Common myeloid progenitor, CD34-positive (primary cell): ENCODE measurements around the gene NELFB.
"Not testable (repeated sequence)": the region's sequence is repeated elsewhere in the genome, so short reads cannot be mapped to it uniquely, and the experiment has no call there.

ENCODE experiments used
- CTCF ChIA-PET: fragments of 350-600 bp; sonication (Branson Sonifier 250); formaldehyde crosslinking; loops from one replicate; lab custom pipeline; 2021; ENCODE audit warnings: antibody characterized with exemption; lab: Charles Lee
- POLR2A ChIA-PET: fragments of 350-600 bp; sonication (Branson Sonifier 250); formaldehyde crosslinking; loops from one replicate; lab custom pipeline; 2021; ENCODE audit warnings: antibody characterized with exemption; lab: Charles Lee
- DNase-seq, 3 donors: peaks; one replicate each; pipeline versions ENCODE4 v3.0.0 to v3.0.0-alpha.2; 2013
- H3K27ac ChIP-seq, 2 experiments: 1 replicate in 1 of 2; 2 replicates in 1 of 2; pipeline ENCODE4 v1.7.0; 2013; ENCODE audit warnings: inconsistent platforms in 2 of 2, low read length in 2 of 2, mild to moderate bottlenecking in 2 of 2, low read depth in 1 of 2, moderate library complexity in 1 of 2; ENCODE audit not compliant: severe bottlenecking in 2 of 2, insufficient read depth in 1 of 2, poor library complexity in 1 of 2
- H3K27me3 ChIP-seq, 5 experiments: replicated peaks in 2 of 5; 1 replicate in 3 of 5; 2 replicates in 2 of 5; pipeline versions ENCODE4 v1.6.1 to v1.7.0; 2013; ENCODE audit warnings: low read length in 4 of 5, mild to moderate bottlenecking in 2 of 5, moderate library complexity in 2 of 5, inconsistent platforms in 1 of 5; ENCODE audit not compliant: insufficient read depth in 5 of 5, control insufficient read depth in 4 of 5
- H3K36me3 ChIP-seq, 4 experiments: 1 replicate in 2 of 4; 2 replicates in 2 of 4; pipeline versions ENCODE4 v1.6.1 to v1.7.0; 2013; ENCODE audit warnings: low read length in 3 of 4, control low read depth in 1 of 4, mild to moderate bottlenecking in 1 of 4; ENCODE audit not compliant: control insufficient read depth in 4 of 4, insufficient read depth in 4 of 4
- H3K4me1 ChIP-seq, 4 experiments: 1 replicate in 3 of 4; 2 replicates in 1 of 4; pipeline versions ENCODE4 v1.6.1 to v1.7.1; 2013; ENCODE audit warnings: low read length in 3 of 4, mild to moderate bottlenecking in 3 of 4, control low read depth in 1 of 4, inconsistent platforms in 1 of 4, moderate library complexity in 1 of 4; ENCODE audit not compliant: control insufficient read depth in 4 of 4, insufficient read depth in 4 of 4; ENCODE audit errors: control extremely low read depth in 1 of 4
- H3K4me3 ChIP-seq, 7 experiments: 1 replicate in 4 of 7; 2 replicates in 3 of 7; pipeline versions ENCODE4 v1.5.1 to v1.7.0; 2013; ENCODE audit warnings: mild to moderate bottlenecking in 7 of 7, low read length in 6 of 7, moderate library complexity in 6 of 7, inconsistent platforms in 2 of 7, low read depth in 2 of 7, control low read depth in 1 of 7; ENCODE audit not compliant: insufficient read depth in 4 of 7, control insufficient read depth in 1 of 7; ENCODE audit errors: extremely low read depth in 1 of 7
- H3K9me3 ChIP-seq, 5 experiments: 1 replicate in 4 of 5; 2 replicates in 1 of 5; pipeline versions ENCODE4 v1.6.1 to v1.7.1; 2013; ENCODE audit warnings: low read length in 4 of 5, mild to moderate bottlenecking in 2 of 5, inconsistent platforms in 1 of 5, low read depth in 1 of 5, moderate library complexity in 1 of 5; ENCODE audit not compliant: control insufficient read depth in 4 of 5, insufficient read depth in 2 of 5; ENCODE audit errors: control extremely low read depth in 1 of 5
- WGBS: methylation state at CpG from one replicate; pipeline ENCODE4 v1.1.5; 2013; ENCODE audit not compliant: insufficient coverage; 5-methylcytosine and 5-hydroxymethylcytosine counted together

Gene NELFB

DNA sequence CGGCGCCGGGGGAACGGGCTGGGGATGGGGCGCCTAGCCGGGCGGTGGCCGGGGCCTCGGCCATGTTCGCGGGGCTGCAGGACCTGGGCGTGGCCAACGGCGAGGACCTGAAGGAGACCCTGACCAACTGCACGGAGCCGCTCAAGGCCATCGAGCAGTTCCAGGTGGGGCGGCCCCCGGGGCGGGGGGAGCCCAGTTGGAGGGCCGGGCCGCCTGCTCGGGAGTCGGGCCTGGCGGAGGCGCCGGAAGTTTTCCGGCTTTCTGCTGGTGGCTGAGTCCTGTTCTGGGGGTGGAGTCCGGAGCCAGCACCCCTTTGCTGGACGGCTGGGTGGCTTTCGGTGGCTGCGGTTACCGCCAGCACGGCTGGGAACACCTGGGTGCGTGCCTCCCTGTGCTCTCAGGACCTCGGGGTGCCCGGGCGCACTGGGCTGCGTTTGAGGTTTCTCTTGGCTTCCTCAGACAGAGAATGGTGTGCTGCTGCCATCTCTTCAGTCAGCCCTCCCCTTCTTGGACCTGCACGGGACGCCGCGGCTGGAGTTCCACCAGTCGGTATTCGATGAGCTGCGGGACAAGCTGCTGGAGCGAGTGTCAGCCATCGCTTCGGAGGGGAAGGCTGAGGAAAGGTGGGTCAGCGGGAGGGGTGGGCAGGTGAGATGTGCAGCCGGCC lies 454 bp downstream of the NELFB start:
- Histone ChIP-seq H3K4me3 (peak overlapping the region; percentile 72 to 94 (median 88)), H3K36me3 (peaks cover 3 to 17% (median 14%) of the 10 kb centered on the region in 4 experiments), H3K9me3 (no peaks in the 10 kb centered on the region), H3K4me1 (peaks cover 0 to 27% (median 25%) of the 10 kb centered on the region in 4 experiments), H3K27me3 (no peaks in the 10 kb centered on the region), H3K27ac (peak overlapping the region; percentile 15 to 76)
- 2% methylated on average over 43 of the region's 51 CpGs for WGBS
- POLR2A ChIA-PET = interaction anchor here (1.8 to 2.7 kb wide), 3 partner anchors 11 to 15 kb away, joined by 6 to 14 read pairs (median 8); partner anchors contain the start of gene TUBB4B
- peak in 1 of 3 donors; percentile 40 for DNase-seq
- CTCF ChIA-PET = interaction anchor here (1.1 to 3.1 kb wide), 6 partner anchors 11 to 28 kb away, joined by 3 to 12 read pairs (median 6); partner anchors contain the start of gene RNF224

GRCh38 chr9:137256362-137256761 lies 1.2 kb downstream of the NELFB start:
- no peaks in the 10 kb centered on the region for H3K27me3 ChIP-seq
- WGBS = 91% methylated on average over 15 of the region's 15 CpGs
- peaks cover 0 to 27% (median 25%) of the 10 kb centered on the region in 4 experiments for H3K4me1 ChIP-seq
- DNase-seq = no peak
- ChIA-PET CTCF (interaction anchor here (0.8 to 3.1 kb wide), 6 partner anchors 10 to 29 kb away, joined by 3 to 12 read pairs (median 4); partner anchors contain the start of gene RNF224), POLR2A (interaction anchor here (0.9 to 1.8 kb wide), 2 partner anchors 14 to 15 kb away, joined by 4 to 6 read pairs; partner anchors contain the start of gene TUBB4B)
- H3K9me3 ChIP-seq = no peaks in the 10 kb centered on the region
- H3K36me3 ChIP-seq = peaks cover 3 to 17% (median 14%) of the 10 kb centered on the region in 4 experiments
- H3K4me3 ChIP-seq = peak overlapping the region in 6 of 7 experiments; percentile 72 to 94 (median 89)
- peak overlapping the region in 1 of 2 experiments; percentile 76 for H3K27ac ChIP-seq

- no peak overlapping the region for H3K27ac ChIP-seq
- ChIA-PET CTCF (interaction anchor here (0.8 to 3.1 kb wide), 6 partner anchors 10 to 29 kb away, joined by 3 to 12 read pairs (median 4); partner anchors contain the start of gene RNF224), POLR2A (interaction anchor here (0.9 kb wide), 1 partner anchor 16 kb away, joined by 4 read pairs; the partner anchor contains the start of gene TUBB4B)
- DNase-seq = no peak
- H3K9me3 ChIP-seq = no peaks in the 10 kb centered on the region
- peaks cover 0 to 27% (median 25%) of the 10 kb centered on the region in 4 experiments for H3K4me1 ChIP-seq
- H3K36me3 ChIP-seq = peaks cover 3 to 20% (median 14%) of the 10 kb centered on the region in 4 experiments
- 93% methylated on average over 7 of the region's 15 CpGs for WGBS
- H3K27me3 ChIP-seq = no peaks in the 10 kb centered on the region
- H3K4me3 ChIP-seq = peak overlapping the region in 2 of 7 experiments; percentile 16 to 90
Observed at GRCh38 chr9:137256856-137257255, 1.7 kb downstream of the NELFB start.

- not testable (repeated sequence) for H3K27me3 ChIP-seq, DNase-seq, H3K4me3 ChIP-seq, H3K27ac ChIP-seq, H3K4me1 ChIP-seq, H3K9me3 ChIP-seq
- 90% methylated on average over 3 of the region's 15 CpGs for WGBS
- ChIA-PET POLR2A (interaction anchor here (1.6 kb wide), 1 partner anchor 22 kb away, joined by 7 read pairs; the partner anchor contains the start of gene TUBB4B), CTCF (interaction anchor here (0.6 to 2.5 kb wide), 6 partner anchors 9 to 74 kb away, joined by 3 to 11 read pairs (median 3); partner anchors contain the start of genes ANAPC2, SSNA1, TOR4A and TUBB4B)
- H3K36me3 ChIP-seq = peaks cover 6 to 50% (median 38%) of the 10 kb centered on the region in 4 experiments
Observed at GRCh38 chr9:137262173-137262908, 7.2 kb downstream of the NELFB start.

DNA sequence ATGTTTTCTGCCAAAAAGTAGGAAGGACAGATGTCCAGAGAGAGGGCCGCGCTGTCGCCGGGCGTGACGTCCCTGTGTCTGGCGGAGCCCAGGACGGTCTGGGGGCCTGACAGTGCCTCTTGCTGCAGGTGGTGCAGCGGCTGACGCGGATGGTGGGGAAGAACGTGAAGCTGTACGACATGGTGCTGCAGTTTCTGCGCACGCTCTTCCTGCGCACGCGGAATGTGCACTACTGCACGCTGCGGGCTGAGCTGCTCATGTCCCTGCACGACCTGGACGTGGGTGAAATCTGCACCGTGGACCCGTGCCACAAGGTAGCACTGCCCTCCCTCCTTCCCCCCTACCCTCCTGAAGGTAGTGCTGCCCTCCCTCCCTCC lies 7.8 kb downstream of the NELFB start:
- Histone ChIP-seq H3K36me3 (peaks cover 6 to 51% (median 38%) of the 10 kb centered on the region in 4 experiments), H3K4me1 (peaks cover 0 to 8% (median 4%) of the 10 kb centered on the region in 4 experiments), H3K4me3 (no peak overlapping the region), H3K27ac (no peak overlapping the region), H3K27me3 (no peaks in the 10 kb centered on the region), H3K9me3 (no peaks in the 10 kb centered on the region)
- ChIA-PET CTCF (interaction anchor here (0.6 to 2.5 kb wide), 4 partner anchors 9 to 74 kb away, joined by 3 to 10 read pairs (median 3); partner anchors contain the start of genes ANAPC2, SSNA1, TOR4A and TUBB4B), POLR2A (no interaction called here)
- 94% methylated on average over 24 of the region's 24 CpGs for WGBS
- no peak for DNase-seq

DNA sequence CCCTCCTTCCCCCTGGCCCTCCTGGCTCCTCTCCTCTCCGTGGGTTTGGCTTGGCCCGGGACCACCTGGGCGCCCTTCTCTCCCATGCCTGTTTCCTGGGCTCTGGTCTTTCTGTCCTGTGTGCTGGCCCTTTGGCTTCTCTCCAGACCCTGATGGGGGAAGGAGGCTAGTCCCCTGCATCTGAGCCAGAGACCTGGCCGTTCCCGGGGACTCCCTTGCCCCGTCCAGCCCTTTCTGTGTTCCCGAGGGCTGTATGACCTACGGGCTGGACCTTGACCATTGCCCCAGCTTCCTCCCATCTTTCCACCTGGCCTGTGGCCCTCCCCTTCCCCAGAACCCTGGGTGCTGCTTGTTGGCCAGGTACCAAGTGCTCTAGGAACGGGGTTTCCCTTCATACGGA lies 8.4 kb downstream of the NELFB start:
- Histone ChIP-seq H3K36me3 (peaks cover 6 to 48% (median 36%) of the 10 kb centered on the region in 4 experiments), H3K4me3 (no peak overlapping the region), H3K27me3 (no peaks in the 10 kb centered on the region), H3K9me3 (no peaks in the 10 kb centered on the region), H3K27ac (no peak overlapping the region), H3K4me1 (peaks cover 0 to 14% (median 10%) of the 10 kb centered on the region in 4 experiments)
- WGBS = 93% methylated on average over 8 of the region's 10 CpGs
- CTCF ChIA-PET = interaction anchor here (1.1 to 1.4 kb wide), 3 partner anchors 10 to 23 kb away, joined by 3 read pairs; partner anchors contain the start of genes TOR4A and TUBB4B
- POLR2A ChIA-PET = no interaction called here
- DNase-seq = no peak
